HFF-Myc (cell line): ENCODE results near the gene TTLL3.

Source experiments
- DNase-seq: peaks from one replicate; pipeline ENCODE4 v3.0.0-alpha.2; 2011; ENCODE audit warnings: low read depth; ENCODE audit errors: extremely low read depth
- H3K4me3 ChIP-seq: replicated peaks from 2 replicates; pipeline ENCODE4 v1.5.1; 2011; ENCODE audit warnings: low read depth, mild to moderate bottlenecking, control low read depth, low read length
- CTCF ChIP-seq: IDR thresholded peaks from 2 replicates; pipeline ENCODE4 v1.5.1; 2012; ENCODE audit warnings: mild to moderate bottlenecking, low read depth, low read length, control low read depth; ENCODE audit errors: missing control alignments

TTLL3 gene

DNA sequence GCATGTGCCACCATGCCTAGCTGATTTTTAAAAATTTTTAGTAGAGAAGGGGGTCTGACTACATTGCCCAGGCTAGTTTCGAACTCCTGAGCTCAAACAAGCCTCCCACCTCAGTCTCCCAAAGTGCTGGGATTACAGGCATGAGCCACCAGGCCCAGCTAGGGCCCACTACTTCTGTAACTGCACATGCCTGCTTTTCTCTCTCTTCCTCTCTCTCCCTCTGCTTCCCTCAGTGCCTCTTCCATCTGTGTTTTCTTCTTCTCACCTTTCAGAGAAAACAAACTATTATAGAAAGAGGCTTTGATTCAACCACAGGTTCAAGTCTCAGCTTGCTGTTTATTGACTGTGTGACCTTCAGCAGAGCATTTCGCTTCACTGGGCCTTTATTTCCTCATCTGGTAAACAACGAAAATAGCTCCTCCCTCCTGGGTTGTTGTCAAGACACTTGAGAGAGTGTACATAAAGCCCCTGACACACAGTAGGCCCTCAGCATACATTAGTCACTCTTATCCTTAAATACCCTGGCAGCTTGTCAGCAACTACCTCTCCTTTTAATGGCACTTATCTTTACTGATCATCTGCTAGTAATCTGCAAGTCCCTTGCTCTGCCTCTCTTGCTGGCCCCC, 28.0 kb upstream of the TTLL3 start:
- no peak for TF ChIP-seq CTCF
- DNase-seq, result no peak
- no peak overlapping the region for H3K4me3 ChIP-seq

- H3K4me3 ChIP-seq, result no peak overlapping the region
- DNase-seq, result no peak
- no peak for TF ChIP-seq CTCF
Observed at GRCh38 chr3:9782770-9783169, 27.3 kb upstream of the TTLL3 start.

- no peak for DNase-seq
- no peak for TF ChIP-seq CTCF
Observed at GRCh38 chr3:9783954-9784353, 26.1 kb upstream of the TTLL3 start.

GRCh38 chr3:9784965-9785364, 25.1 kb upstream of the TTLL3 start:
- DNase-seq, result no peak
- no peak for TF ChIP-seq CTCF
- no peak overlapping the region for H3K4me3 ChIP-seq

More at GRCh38 chr3:9783954-9784353, 26.1 kb upstream of the TTLL3 start:
- H3K4me3 ChIP-seq, result no peak overlapping the region

DNA sequence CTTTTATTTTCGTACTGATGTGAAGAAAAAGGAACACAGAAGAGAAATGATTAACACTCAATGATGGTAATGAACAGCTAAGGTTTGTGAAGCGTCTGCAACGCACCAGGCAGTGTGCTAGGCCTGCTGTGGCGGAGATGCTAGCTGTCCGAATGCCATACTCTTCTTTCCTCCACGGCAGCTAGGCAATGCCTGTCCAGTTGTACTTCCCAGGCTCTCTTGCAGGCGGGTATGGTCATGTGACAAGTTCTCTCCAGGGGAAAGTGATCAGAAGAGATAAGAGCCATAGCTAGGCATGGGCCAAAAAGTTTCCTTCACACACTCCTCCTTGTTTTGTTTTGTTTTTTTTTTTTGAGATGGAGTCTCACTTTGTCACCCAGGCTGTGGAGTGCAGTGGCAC, 24.5 kb upstream of the TTLL3 start:
- TF ChIP-seq CTCF, result no peak
- DNase-seq, result no peak
- no peak overlapping the region for H3K4me3 ChIP-seq

GRCh38 chr3:9786209-9786739, 23.8 kb upstream of the TTLL3 start:
- no peak overlapping the region for H3K4me3 ChIP-seq
- no peak for TF ChIP-seq CTCF
- no peak for DNase-seq
